Measurements from ENCODE around the gene LILRB5. TPM values are rescaled to one million over a fixed set of nuclear protein-coding genes. Genes with fewer than 3 reads are reported as not detected.

The LILRB5 gene
- total RNA-seq (2022; extraction: Qiagen RNA extraction; ENCODE audit: low read depth) = 0.02 TPM in 1 of 5 replicates, not detected in the others

DNA sequence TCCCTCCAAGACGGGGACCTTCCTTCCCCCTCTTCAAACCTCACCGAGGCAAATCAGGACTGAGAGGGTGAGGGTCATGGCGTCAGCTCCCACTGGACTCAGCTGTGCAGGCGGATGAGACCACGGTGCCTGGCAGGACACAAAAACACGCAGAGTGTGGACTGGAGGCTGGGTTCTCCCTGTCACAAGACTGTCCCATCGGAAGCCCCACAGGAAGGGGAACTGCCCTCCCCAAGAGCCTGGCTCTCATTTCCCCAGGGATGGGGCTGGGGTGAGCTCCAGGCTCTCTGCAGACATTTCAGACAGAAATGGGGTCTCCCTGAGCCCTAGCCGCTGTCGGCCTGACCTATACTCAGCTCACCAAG is at the start of gene LILRB5:
Gene LILRB5, minus strand, starts transcription at position 158 of the 365 bp plus-strand sequence. Its CDS starts 80 bp downstream, at position 78.

DNA sequence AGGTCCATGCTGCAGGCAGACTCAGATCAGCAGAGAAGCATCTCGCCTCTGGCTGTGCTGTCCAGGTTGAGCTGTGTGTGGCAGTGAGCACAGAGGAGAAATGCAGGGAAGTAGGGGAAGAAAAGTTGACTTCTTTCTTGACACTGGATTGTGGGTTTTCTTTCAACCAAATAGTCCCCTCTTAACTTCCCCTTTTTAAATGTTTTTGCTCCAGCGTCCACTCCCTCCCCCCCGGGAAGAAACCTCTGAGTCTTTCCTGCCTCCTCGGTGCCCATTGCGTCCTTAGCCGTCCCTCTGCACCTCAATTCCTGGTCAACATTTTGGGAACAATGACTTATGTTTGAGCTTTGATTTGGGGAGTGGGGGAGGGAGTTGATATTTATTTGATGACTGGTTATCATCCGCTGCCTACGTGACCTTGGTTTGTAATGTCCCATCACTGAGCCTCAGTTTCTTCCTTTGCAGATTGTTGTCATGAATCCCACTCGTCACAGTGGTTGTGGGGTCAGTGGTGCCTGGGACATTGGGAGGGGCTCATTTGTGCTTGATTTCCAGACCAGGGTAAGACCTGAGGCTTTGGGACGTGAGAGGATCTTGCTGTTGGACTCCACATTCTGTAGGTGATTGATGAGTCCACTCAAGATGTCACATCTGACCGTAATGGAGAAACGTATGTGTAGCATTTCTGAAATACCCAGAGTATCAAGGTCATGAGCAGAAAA is 24.1 kb upstream of the LILRB5 start, which contains the start of gene LILRB2:
Gene LILRB2, minus strand, starts transcription at position 104 of the 722 bp plus-strand sequence. CDS start 614 bp downstream, outside the sequence.

DNA sequence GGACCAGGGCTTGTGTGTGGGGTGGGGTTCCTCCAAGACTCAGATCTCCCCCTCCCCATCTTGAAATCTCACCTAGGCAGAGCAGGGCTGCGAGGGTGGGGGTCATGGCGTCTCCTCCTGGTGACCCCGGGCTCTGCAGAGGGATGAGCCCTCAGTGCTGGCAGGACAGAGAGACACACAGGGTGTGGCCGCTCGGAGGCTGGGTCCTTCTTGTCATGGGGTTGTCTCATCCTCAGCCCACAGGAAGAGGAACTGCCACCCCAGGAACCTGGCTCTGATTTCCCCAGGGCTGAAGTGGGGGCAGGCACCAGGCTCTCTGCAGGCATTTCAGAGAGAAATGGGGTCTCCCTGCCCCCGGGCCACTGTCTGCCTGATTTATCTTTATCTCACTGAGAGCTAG is 14.4 kb downstream of the LILRB5 start, which contains the start of gene LILRA6:
Gene LILRA6, minus strand, starts transcription at position 145 of the 400 bp plus-strand sequence.

DNA sequence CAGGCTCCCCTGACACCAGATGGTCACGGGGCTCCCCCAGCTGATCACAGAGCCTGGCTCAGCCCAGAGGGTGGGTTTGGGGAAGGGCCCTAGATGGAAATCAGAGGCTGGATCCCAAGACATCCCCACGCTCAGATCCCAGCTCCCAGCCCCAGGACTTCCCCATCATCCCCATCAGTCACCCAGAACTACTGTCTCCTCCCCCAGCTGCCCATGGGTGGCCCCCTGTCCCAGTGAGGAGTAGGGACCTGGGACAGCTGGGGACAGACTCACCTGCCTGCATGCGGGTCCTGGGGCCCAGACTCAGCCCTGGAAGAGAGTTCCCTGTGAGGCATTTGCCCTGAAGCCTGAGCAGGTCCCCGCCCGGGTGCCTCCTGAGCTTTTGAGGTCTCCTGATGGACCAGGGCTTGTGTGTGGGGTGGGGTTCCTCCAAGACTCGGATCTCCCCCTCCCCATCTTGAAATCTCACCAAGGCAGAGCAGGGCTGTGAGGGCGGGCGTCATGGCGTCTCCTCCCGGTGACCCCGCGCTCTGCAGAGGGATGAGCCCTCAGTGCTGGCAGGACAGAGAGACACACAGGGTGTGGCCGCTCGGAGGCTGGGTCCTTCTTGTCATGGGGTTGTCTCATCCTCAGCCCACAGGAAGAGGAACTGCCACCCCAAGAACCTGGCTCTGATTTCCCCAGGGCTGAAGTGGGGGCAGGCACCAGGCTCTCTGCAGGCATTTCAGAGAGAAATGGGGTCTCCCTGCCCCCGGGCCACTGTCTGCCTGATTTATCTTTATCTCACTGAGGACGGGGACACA is 34.4 kb downstream of the LILRB5 start, which contains the start of gene LILRB3:
Gene LILRB3, minus strand, starts transcription at position 534 of the 803 bp plus-strand sequence. Its CDS starts 31 bp downstream, at position 503.

Other genes with a start within 250 kb of the LILRB5 start
- gene VSTM1, start 193.4 kb downstream of the LILRB5 start, total RNA-seq (2022; extraction: Qiagen RNA extraction; ENCODE audit: low read depth) = 0.48 to 1.0 TPM (median 0.62 TPM) in 5 replicates
- gene TARM1, start 175.9 kb downstream of the LILRB5 start, total RNA-seq (2022; extraction: Qiagen RNA extraction; ENCODE audit: low read depth) = not detected in 5 replicates
- 0.25 to 0.47 TPM (median 0.42 TPM) in 4 of 5 replicates, not detected in the other for gene OSCAR, start 156.5 kb downstream of the LILRB5 start, total RNA-seq (2022; extraction: Qiagen RNA extraction; ENCODE audit: low read depth)
- gene NDUFA3, start 154.4 kb downstream of the LILRB5 start, total RNA-seq (2022; extraction: Qiagen RNA extraction; ENCODE audit: low read depth) = 201 to 236 TPM (median 209 TPM) in 5 replicates
- 21.0 to 32.2 TPM (median 23.7 TPM) in 5 replicates for gene TFPT, start 141.6 kb downstream of the LILRB5 start, total RNA-seq (2022; extraction: Qiagen RNA extraction; ENCODE audit: low read depth)
- gene PRPF31, start 141.5 kb downstream of the LILRB5 start, total RNA-seq (2022; extraction: Qiagen RNA extraction; ENCODE audit: low read depth) = 109 to 123 TPM (median 115 TPM) in 5 replicates
- 58.2 to 75.0 TPM (median 66.9 TPM) in 5 replicates for gene CNOT3, start 119.5 kb downstream of the LILRB5 start, total RNA-seq (2022; extraction: Qiagen RNA extraction; ENCODE audit: low read depth)
- gene LENG1, start 97.6 kb downstream of the LILRB5 start, total RNA-seq (2022; extraction: Qiagen RNA extraction; ENCODE audit: low read depth) = 8.2 to 9.7 TPM (median 8.5 TPM) in 5 replicates
- 0.99 to 1.2 TPM (median 1.1 TPM) in 5 replicates for gene TMC4, start 84.1 kb downstream of the LILRB5 start, total RNA-seq (2022; extraction: Qiagen RNA extraction; ENCODE audit: low read depth)
- gene MBOAT7, start 67.7 kb downstream of the LILRB5 start, total RNA-seq (2022; extraction: Qiagen RNA extraction; ENCODE audit: low read depth) = 125 to 191 TPM (median 159 TPM) in 5 replicates
- gene TSEN34, start 66.0 kb downstream of the LILRB5 start, total RNA-seq (2022; extraction: Qiagen RNA extraction; ENCODE audit: low read depth) = 84.4 to 129 TPM (median 119 TPM) in 5 replicates
- gene RPS9, start 56.4 kb downstream of the LILRB5 start, total RNA-seq (2022; extraction: Qiagen RNA extraction; ENCODE audit: low read depth) = 2,084 to 2,876 TPM (median 2,101 TPM) in 5 replicates
- 0.04 to 0.17 TPM (median 0.11 TPM) in 3 of 5 replicates, not detected in the others for gene LILRB3, start 34.3 kb downstream of the LILRB5 start, total RNA-seq (2022; extraction: Qiagen RNA extraction; ENCODE audit: low read depth)
- not detected in 5 replicates for gene LILRA6, start 14.5 kb downstream of the LILRB5 start, total RNA-seq (2022; extraction: Qiagen RNA extraction; ENCODE audit: low read depth)
- 0.05 to 0.09 TPM (median 0.05 TPM) in 4 of 5 replicates, not detected in the other for gene LILRB2, start 23.8 kb upstream of the LILRB5 start, total RNA-seq (2022; extraction: Qiagen RNA extraction; ENCODE audit: low read depth)
- not detected in 5 replicates for gene LILRA5, start 55.9 kb upstream of the LILRB5 start, total RNA-seq (2022; extraction: Qiagen RNA extraction; ENCODE audit: low read depth)
- 0.08 TPM in 1 of 5 replicates, not detected in the others for gene LILRA4, start 81.9 kb upstream of the LILRB5 start, total RNA-seq (2022; extraction: Qiagen RNA extraction; ENCODE audit: low read depth)
- 0.16 TPM in 1 of 5 replicates, not detected in the others for gene LAIR1, start 107.7 kb upstream of the LILRB5 start, total RNA-seq (2022; extraction: Qiagen RNA extraction; ENCODE audit: low read depth)
- 0.14 to 0.34 TPM (median 0.25 TPM) in 4 of 5 replicates, not detected in the other for gene TTYH1, start 158.2 kb upstream of the LILRB5 start, total RNA-seq (2022; extraction: Qiagen RNA extraction; ENCODE audit: low read depth)
- gene LENG8, start 191.9 kb upstream of the LILRB5 start, total RNA-seq (2022; extraction: Qiagen RNA extraction; ENCODE audit: low read depth) = 69.7 to 124 TPM (median 109 TPM) in 5 replicates
- 5.4 to 8.0 TPM (median 6.7 TPM) in 5 replicates for gene LENG9, start 206.5 kb upstream of the LILRB5 start, total RNA-seq (2022; extraction: Qiagen RNA extraction; ENCODE audit: low read depth)
- gene CDC42EP5, start 216.0 kb upstream of the LILRB5 start, total RNA-seq (2022; extraction: Qiagen RNA extraction; ENCODE audit: low read depth) = not detected in 5 replicates
- not detected in 5 replicates for gene LAIR2, start 245.6 kb upstream of the LILRB5 start, total RNA-seq (2022; extraction: Qiagen RNA extraction; ENCODE audit: low read depth)